HepG2 (cell line): ENCODE data around the gene MRPL3. TPM values are rescaled to one million over a fixed set of nuclear protein-coding genes. Genes with fewer than 3 reads are reported as not detected.

Experiments
- ARNT2 ChIP-seq: sonication (generic); formaldehyde crosslinking; IDR thresholded peaks from 2 replicates; pipeline ENCODE4 v1.8.0; 2022; ENCODE audit warnings: mild to moderate bottlenecking, low read depth, missing genetic modification reagents, moderate library complexity
- CBX1 ChIP-seq: IDR thresholded peaks from one replicate; pipeline ENCODE4 v1.6.1; 2016; ENCODE audit warnings: antibody characterized with exemption, low read depth
- FOXP4 ChIP-seq: sonication (generic); formaldehyde crosslinking; IDR thresholded peaks from 2 replicates; pipeline ENCODE4 v1.4.0; 2020; ENCODE audit warnings: missing genetic modification reagents
- GPN1 ChIP-seq: sonication (generic); formaldehyde crosslinking; IDR thresholded peaks from 2 replicates; pipeline ENCODE4 v1.5.1; 2020; ENCODE audit warnings: missing genetic modification reagents, borderline replicate concordance
- KLF9 ChIP-seq: IDR thresholded peaks from 2 replicates; pipeline ENCODE4 v1.6.1; 2016; ENCODE audit warnings: low read depth
- MIER3 ChIP-seq: IDR thresholded peaks from 2 replicates; pipeline ENCODE4 v1.6.1; 2016; ENCODE audit warnings: missing compliant biosample characterization, borderline replicate concordance
- PRDM15 ChIP-seq: sonication (generic); formaldehyde crosslinking; IDR thresholded peaks from 2 replicates; pipeline ENCODE4 v1.4.0; 2020; ENCODE audit warnings: missing genetic modification reagents
- RAD21 ChIP-seq: fragments of 450-650 bp; formaldehyde crosslinking; IDR thresholded peaks from 2 replicates; pipeline ENCODE4 v1.5.0; 2020; ENCODE audit warnings: mild to moderate bottlenecking
- RXRA ChIP-seq: sonication (generic); formaldehyde crosslinking; IDR thresholded peaks from 2 replicates; pipeline ENCODE4 v1.5.1; 2020; ENCODE audit warnings: missing genetic modification reagents
- SKI ChIP-seq: fragments of 450-650 bp; IDR thresholded peaks from one replicate; pipeline ENCODE4 v1.6.1; 2018; ENCODE audit warnings: mild to moderate bottlenecking; ENCODE audit not compliant: partially characterized antibody
- SRY ChIP-seq: sonication (generic); formaldehyde crosslinking; IDR thresholded peaks from 2 replicates; pipeline ENCODE4 v1.8.0; 2022; ENCODE audit warnings: mild to moderate bottlenecking, missing genetic modification reagents
- TCF7 ChIP-seq: sonication (generic); IDR thresholded peaks from 2 replicates; pipeline ENCODE4 v1.6.1; 2016; ENCODE audit warnings: antibody characterized with exemption, low read depth
- TEF ChIP-seq: sonication (generic); formaldehyde crosslinking; IDR thresholded peaks from 2 replicates; pipeline ENCODE4 v1.5.0; 2020; ENCODE audit warnings: missing genetic modification reagents
- ZBTB44 ChIP-seq: sonication (generic); formaldehyde crosslinking; IDR thresholded peaks from 2 replicates; pipeline ENCODE4 v1.4.0; 2020; ENCODE audit warnings: missing genetic modification reagents
- ZFP90 ChIP-seq: sonication (generic); formaldehyde crosslinking; IDR thresholded peaks from 2 replicates; pipeline ENCODE4 v1.8.0; 2022; ENCODE audit warnings: missing genetic modification reagents, mild to moderate bottlenecking, inconsistent platforms, borderline replicate concordance
- polyA plus RNA-seq, 8 experiments: library from polyadenylated mRNA; depleted of rRNA in 3 of 8; stranded (reverse) in 7 of 8; unstranded in 1 of 8; fragments of >200 nt; fragmentation: Illumina TruSeq in 4 of 8; extraction: Trizol in 4 of 8; gene quantifications; 2 replicates each; pipeline versions ENCODE4 v1.2.1 to v1.2.3, GENCODE V29; 2011 to 2016; ENCODE audit warnings: low read depth in 4 of 8, missing spikeins in 1 of 8, mixed read lengths in 1 of 8; ENCODE audit not compliant: insufficient read depth in 1 of 8
- total RNA-seq, 5 experiments: library from RNA; depleted of rRNA; stranded (reverse); fragments of >200 nt; fragmentation: Illumina TruSeq; extraction: Trizol; gene quantifications; 2 replicates each; pipeline ENCODE4 v1.2.3, GENCODE V29; 2016; ENCODE audit warnings: low read depth in 1 of 5
- TF ChIP-seq, protein P1 (sequence below): sonication (generic); formaldehyde crosslinking; IDR thresholded peaks from 2 replicates; pipeline ENCODE4 v1.4.0; 2020; ENCODE audit warnings: missing genetic modification reagents
- TF ChIP-seq, protein P2 (sequence below): IDR thresholded peaks from 2 replicates; pipeline ENCODE4 v1.6.1; 2016; ENCODE audit warnings: missing genetic modification reagents, missing compliant biosample characterization

Gene MRPL3
- total and polyA plus RNA-seq, 2 of the 13 experiments (the other 11 are each of a cell fraction or from before 2014, with no cell fraction given) = 114 to 172 TPM

- TF ChIP-seq, protein P1, sequence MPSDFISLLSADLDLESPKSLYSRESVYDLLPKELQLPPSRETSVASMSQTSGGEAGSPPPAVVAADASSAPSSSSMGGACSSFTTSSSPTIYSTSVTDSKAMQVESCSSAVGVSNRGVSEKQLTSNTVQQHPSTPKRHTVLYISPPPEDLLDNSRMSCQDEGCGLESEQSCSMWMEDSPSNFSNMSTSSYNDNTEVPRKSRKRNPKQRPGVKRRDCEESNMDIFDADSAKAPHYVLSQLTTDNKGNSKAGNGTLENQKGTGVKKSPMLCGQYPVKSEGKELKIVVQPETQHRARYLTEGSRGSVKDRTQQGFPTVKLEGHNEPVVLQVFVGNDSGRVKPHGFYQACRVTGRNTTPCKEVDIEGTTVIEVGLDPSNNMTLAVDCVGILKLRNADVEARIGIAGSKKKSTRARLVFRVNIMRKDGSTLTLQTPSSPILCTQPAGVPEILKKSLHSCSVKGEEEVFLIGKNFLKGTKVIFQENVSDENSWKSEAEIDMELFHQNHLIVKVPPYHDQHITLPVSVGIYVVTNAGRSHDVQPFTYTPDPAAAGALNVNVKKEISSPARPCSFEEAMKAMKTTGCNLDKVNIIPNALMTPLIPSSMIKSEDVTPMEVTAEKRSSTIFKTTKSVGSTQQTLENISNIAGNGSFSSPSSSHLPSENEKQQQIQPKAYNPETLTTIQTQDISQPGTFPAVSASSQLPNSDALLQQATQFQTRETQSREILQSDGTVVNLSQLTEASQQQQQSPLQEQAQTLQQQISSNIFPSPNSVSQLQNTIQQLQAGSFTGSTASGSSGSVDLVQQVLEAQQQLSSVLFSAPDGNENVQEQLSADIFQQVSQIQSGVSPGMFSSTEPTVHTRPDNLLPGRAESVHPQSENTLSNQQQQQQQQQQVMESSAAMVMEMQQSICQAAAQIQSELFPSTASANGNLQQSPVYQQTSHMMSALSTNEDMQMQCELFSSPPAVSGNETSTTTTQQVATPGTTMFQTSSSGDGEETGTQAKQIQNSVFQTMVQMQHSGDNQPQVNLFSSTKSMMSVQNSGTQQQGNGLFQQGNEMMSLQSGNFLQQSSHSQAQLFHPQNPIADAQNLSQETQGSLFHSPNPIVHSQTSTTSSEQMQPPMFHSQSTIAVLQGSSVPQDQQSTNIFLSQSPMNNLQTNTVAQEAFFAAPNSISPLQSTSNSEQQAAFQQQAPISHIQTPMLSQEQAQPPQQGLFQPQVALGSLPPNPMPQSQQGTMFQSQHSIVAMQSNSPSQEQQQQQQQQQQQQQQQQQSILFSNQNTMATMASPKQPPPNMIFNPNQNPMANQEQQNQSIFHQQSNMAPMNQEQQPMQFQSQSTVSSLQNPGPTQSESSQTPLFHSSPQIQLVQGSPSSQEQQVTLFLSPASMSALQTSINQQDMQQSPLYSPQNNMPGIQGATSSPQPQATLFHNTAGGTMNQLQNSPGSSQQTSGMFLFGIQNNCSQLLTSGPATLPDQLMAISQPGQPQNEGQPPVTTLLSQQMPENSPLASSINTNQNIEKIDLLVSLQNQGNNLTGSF (CRISPR knock-in tag) = no peak
- TF ChIP-seq RXRA (CRISPR knock-in tag) = no peak
- no peak for TF ChIP-seq ZFP90 (CRISPR knock-in tag)
- no peak for TF ChIP-seq SRY (CRISPR knock-in tag)
- TF ChIP-seq SKI = no peak
- no peak for TF ChIP-seq ARNT2
- TF ChIP-seq RAD21 (CRISPR knock-in tag) = 0 out of 2 replicates have a peak, but pooled peaks have one; percentile 23
- no peak for TF ChIP-seq PRDM15 (CRISPR knock-in tag)
- TF ChIP-seq KLF9 = no peak
- TF ChIP-seq TCF7 = no peak
- TF ChIP-seq ZBTB44 (CRISPR knock-in tag) = no peak
- TF ChIP-seq TEF = no peak
- TF ChIP-seq FOXP4 (CRISPR knock-in tag) = no peak
- TF ChIP-seq, protein P2, sequence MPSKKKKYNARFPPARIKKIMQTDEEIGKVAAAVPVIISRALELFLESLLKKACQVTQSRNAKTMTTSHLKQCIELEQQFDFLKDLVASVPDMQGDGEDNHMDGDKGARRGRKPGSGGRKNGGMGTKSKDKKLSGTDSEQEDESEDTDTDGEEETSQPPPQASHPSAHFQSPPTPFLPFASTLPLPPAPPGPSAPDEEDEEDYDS (CRISPR knock-in tag) = no peak
- no peak for TF ChIP-seq MIER3 (CRISPR knock-in tag)
- TF ChIP-seq CBX1 = no peak
- TF ChIP-seq GPN1 (CRISPR knock-in tag) = no peak
Observed at GRCh38 chr3:131526801-131527347, 24.1 kb upstream of the MRPL3 start (continued).
